HepG2 (cell line): ENCODE data around the gene PPP2R5E. TPM values are rescaled to one million over a fixed set of nuclear protein-coding genes. Genes with fewer than 3 reads are reported as not detected.

Experiments
- ATAC-seq: fragments of 200-7000 bp; cut with Tn5 transposase; 3 replicates; pipeline ENCODE4 v1.9.1; 2020; ENCODE audit warnings: mild to moderate bottlenecking, moderate library complexity
- BruUV-seq: library from RNA; stranded (reverse); fragments of 400-500 nt; replicated peaks from 2 replicates; lab custom pipeline; 2021; lab: Mats Ljungman, UMichigan
- CTCF ChIA-PET: fragments of 300-600 bp; formaldehyde crosslinking; extraction: SDS; loops from one replicate; lab custom pipeline; 2021; ENCODE audit warnings: low total read pairs, inconsistent platforms, low intra/inter-chr PET ratio; lab: Yijun Ruan, JAX
- POLR2A ChIA-PET: fragments of 350-600 bp; sonication (Branson Sonifier 250); formaldehyde crosslinking; loops from one replicate; lab custom pipeline; 2020; ENCODE audit warnings: antibody characterized with exemption, inconsistent platforms; lab: Yijun Ruan, JAX
- DNase-seq: peaks from one replicate; pipeline ENCODE4 v3.0.0-alpha.2; 2015; ENCODE audit warnings: low spot score
- FAIRE-seq: peaks from 3 replicates; lab custom pipeline; 2011; peaks lifted over from hg19 to GRCh38; lab: Jason Lieb, UNC
- H2AFZ ChIP-seq: one replicate; pipeline ENCODE4 v1.6.1; 2011; ENCODE audit warnings: low read length, inconsistent platforms
- H3K27ac ChIP-seq: fragments of 300-600 bp; 3 replicates; pipeline ENCODE4 v1.8.0; 2011; ENCODE audit warnings: mixed run types, mild to moderate bottlenecking, mixed read lengths, low read length, inconsistent platforms; ENCODE audit not compliant: insufficient read depth; ENCODE audit errors: extremely low read length
- H3K27me3 ChIP-seq, 2 experiments: fragments of 200-600 bp in 1 of 2; 2 replicates in 1 of 2; 3 replicates in 1 of 2; pipeline versions ENCODE4 v1.6.0 to v1.8.0; 2011; ENCODE audit warnings: low read length in 2 of 2, mild to moderate bottlenecking in 2 of 2, moderate library complexity in 2 of 2, inconsistent platforms in 1 of 2; ENCODE audit not compliant: insufficient read depth in 2 of 2, control insufficient read depth in 1 of 2
- H3K36me3 ChIP-seq, 2 experiments: fragments of 200-600 bp in 1 of 2; replicated peaks in 1 of 2; 2 replicates in 1 of 2; 3 replicates in 1 of 2; pipeline versions ENCODE4 v1.5.1 to v1.8.0; 2011; ENCODE audit warnings: low read length in 2 of 2, inconsistent platforms in 1 of 2; ENCODE audit not compliant: insufficient read depth in 2 of 2, control insufficient read depth in 1 of 2
- H3K4me1 ChIP-seq: 2 replicates; pipeline ENCODE4 v1.5.1; 2012; ENCODE audit warnings: low read length, inconsistent platforms; ENCODE audit not compliant: insufficient read depth
- H3K4me2 ChIP-seq: 2 replicates; pipeline ENCODE4 v1.6.0; 2011; ENCODE audit warnings: low read depth, low read length, inconsistent platforms
- H3K4me3 ChIP-seq, 3 experiments: fragments of 200-600 bp in 1 of 3; sonication (generic), shearing (Covaris generic) in 1 of 3; replicated peaks in 1 of 3; 2 replicates each; pipeline ENCODE4 v1.5.1; 2011 to 2016; ENCODE audit warnings: low read length in 3 of 3, inconsistent platforms in 2 of 3, low read depth in 2 of 3, mild to moderate bottlenecking in 2 of 3, control low read depth in 1 of 3, mixed read lengths in 1 of 3; ENCODE audit not compliant: insufficient read depth in 1 of 3
- H3K79me2 ChIP-seq: one replicate; pipeline ENCODE4 v1.6.1; 2011; ENCODE audit warnings: low read length, inconsistent platforms; ENCODE audit not compliant: insufficient read depth
- H3K9ac ChIP-seq: 2 replicates; pipeline ENCODE4 v1.6.0; 2011; ENCODE audit warnings: mild to moderate bottlenecking, low read depth, low read length, inconsistent platforms; ENCODE audit not compliant: insufficient read depth
- H3K9me3 ChIP-seq: 2 replicates; pipeline ENCODE4 v1.5.1; 2012; ENCODE audit warnings: mild to moderate bottlenecking, low read length
- H4K20me1 ChIP-seq: 2 replicates; pipeline ENCODE4 v1.6.0; 2011; ENCODE audit warnings: inconsistent platforms, mild to moderate bottlenecking, low read length, moderate library complexity; ENCODE audit not compliant: insufficient read depth
- RBFOX2 ChIP-seq: fragments of 200-400 bp; formaldehyde crosslinking; IDR thresholded peaks from 2 replicates; pipeline ENCODE4 v1.6.1; 2017; ENCODE audit warnings: low read depth, mild to moderate bottlenecking, low read length
- SNAI1 ChIP-seq: sonication (generic); formaldehyde crosslinking; IDR thresholded peaks from 2 replicates; pipeline ENCODE4 v1.5.0; 2020; ENCODE audit warnings: mild to moderate bottlenecking, missing genetic modification reagents, borderline replicate concordance
- WGBS: methylation state at CpG from one replicate; pipeline ENCODE4 v1.1.6; 2017; ENCODE audit warnings: low lambda C conversion rate; 5-methylcytosine and 5-hydroxymethylcytosine counted together
- in situ Hi-C: cut with HindIII; loops from 2 replicates; pipeline ENCODE4 v1.10.0; 2017; ENCODE audit warnings: low pct_unique_long_range_greater_than_20kb; ENCODE audit not compliant: extremely low pct_ligation_motif_present
- intact Hi-C: fragments of 100-400 bp; cut with micrococcal nuclease; formaldehyde crosslinking; loops from one replicate; pipeline ENCODE4 v1.10.0; 2022; ENCODE audit not compliant: unreplicated experiment
- polyA plus RNA-seq, 8 experiments: library from polyadenylated mRNA; depleted of rRNA in 3 of 8; stranded (reverse) in 7 of 8; unstranded in 1 of 8; fragments of >200 nt; fragmentation: Illumina TruSeq in 4 of 8; extraction: Trizol in 4 of 8; gene quantifications; 2 replicates each; pipeline versions ENCODE4 v1.2.1 to v1.2.3, GENCODE V29; 2011 to 2016; ENCODE audit warnings: low read depth in 4 of 8, missing spikeins in 1 of 8, mixed read lengths in 1 of 8; ENCODE audit not compliant: insufficient read depth in 1 of 8
- total RNA-seq, 5 experiments: library from RNA; depleted of rRNA; stranded (reverse); fragments of >200 nt; fragmentation: Illumina TruSeq; extraction: Trizol; gene quantifications; 2 replicates each; pipeline ENCODE4 v1.2.3, GENCODE V29; 2016; ENCODE audit warnings: low read depth in 1 of 5
- TF ChIP-seq, protein P1 (sequence below): sonication (generic); formaldehyde crosslinking; IDR thresholded peaks from 2 replicates; pipeline ENCODE4 v1.5.0; 2020; ENCODE audit warnings: mild to moderate bottlenecking, missing genetic modification reagents, borderline replicate concordance

The PPP2R5E gene
- total and polyA plus RNA-seq, 2 of the 13 experiments (the other 11 are each of a cell fraction or from before 2014, with no cell fraction given), result 8.9 to 11.0 TPM

DNA sequence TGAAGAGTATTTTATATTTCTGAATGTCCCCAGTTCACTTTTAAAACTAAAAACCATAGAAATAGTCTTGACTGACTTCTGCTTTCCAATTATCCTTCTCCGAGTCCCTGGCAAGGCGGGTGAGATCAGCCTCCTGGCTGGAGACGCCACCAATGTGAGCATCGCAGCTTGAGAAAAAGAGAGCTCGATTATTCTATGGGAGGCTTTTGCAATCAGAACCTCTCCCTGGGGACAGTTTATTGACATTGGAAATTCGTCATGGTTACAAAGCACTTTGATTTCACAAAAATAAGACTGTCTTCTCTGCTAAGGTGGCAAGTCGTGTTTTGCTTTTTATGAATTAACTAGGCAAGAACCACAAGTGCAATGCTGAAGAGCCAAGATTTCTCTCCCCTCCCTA is 200.8 kb downstream of the PPP2R5E start:
- TF ChIP-seq RBFOX2, result no peak
- no peak for TF ChIP-seq SNAI1 (CRISPR knock-in tag)
- TF ChIP-seq, protein P1, sequence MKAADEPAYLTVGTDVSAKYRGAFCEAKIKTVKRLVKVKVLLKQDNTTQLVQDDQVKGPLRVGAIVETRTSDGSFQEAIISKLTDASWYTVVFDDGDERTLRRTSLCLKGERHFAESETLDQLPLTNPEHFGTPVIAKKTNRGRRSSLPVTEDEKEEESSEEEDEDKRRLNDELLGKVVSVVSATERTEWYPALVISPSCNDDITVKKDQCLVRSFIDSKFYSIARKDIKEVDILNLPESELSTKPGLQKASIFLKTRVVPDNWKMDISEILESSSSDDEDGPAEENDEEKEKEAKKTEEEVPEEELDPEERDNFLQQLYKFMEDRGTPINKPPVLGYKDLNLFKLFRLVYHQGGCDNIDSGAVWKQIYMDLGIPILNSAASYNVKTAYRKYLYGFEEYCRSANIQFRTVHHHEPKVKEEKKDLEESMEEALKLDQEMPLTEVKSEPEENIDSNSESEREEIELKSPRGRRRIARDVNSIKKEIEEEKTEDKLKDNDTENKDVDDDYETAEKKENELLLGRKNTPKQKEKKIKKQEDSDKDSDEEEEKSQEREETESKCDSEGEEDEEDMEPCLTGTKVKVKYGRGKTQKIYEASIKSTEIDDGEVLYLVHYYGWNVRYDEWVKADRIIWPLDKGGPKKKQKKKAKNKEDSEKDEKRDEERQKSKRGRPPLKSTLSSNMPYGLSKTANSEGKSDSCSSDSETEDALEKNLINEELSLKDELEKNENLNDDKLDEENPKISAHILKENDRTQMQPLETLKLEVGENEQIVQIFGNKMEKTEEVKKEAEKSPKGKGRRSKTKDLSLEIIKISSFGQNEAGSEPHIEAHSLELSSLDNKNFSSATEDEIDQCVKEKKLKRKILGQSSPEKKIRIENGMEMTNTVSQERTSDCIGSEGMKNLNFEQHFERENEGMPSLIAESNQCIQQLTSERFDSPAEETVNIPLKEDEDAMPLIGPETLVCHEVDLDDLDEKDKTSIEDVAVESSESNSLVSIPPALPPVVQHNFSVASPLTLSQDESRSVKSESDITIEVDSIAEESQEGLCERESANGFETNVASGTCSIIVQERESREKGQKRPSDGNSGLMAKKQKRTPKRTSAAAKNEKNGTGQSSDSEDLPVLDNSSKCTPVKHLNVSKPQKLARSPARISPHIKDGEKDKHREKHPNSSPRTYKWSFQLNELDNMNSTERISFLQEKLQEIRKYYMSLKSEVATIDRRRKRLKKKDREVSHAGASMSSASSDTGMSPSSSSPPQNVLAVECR (CRISPR knock-in tag), result no peak
- WGBS, result under 1% methylated on average over 7 of the region's 7 CpGs
- BruUV-seq, result no TSS peak
- Histone ChIP-seq H3K9me3 (no peaks in the 10 kb centered on the region), H3K4me3 (no peak overlapping the region), H3K79me2 (no peaks in the 10 kb centered on the region), H3K36me3 (no peaks in the 10 kb centered on the region), H4K20me1 (no peaks in the 10 kb centered on the region), H3K27ac (no peak overlapping the region), H2AFZ (no peak overlapping the region), H3K4me2 (no peak overlapping the region), H3K27me3 (peaks cover 0 to 5% of the 10 kb centered on the region in 2 experiments; a peak in 1 of 5 replicates), H3K4me1 (no peaks in the 10 kb centered on the region), H3K9ac (no peak overlapping the region)
- ChIA-PET POLR2A (no interaction called here), CTCF (no interaction called here)
- in situ Hi-C loops (no loop called here), intact Hi-C loops (no loop called here)
- ATAC-seq (no peak), DNase-seq (no peak), FAIRE-seq (no peak)
